HG02885 (cell line): ENCODE measurements around the gene IRF5.

Experiments used
- ATAC-seq: cut with Tn5 transposase; IDR thresholded peaks from one replicate; pipeline ENCODE4 v1.9.1; 2021; ENCODE audit warnings: mild to moderate bottlenecking; ENCODE audit not compliant: unreplicated experiment, poor library complexity

IRF5 gene

DNA sequence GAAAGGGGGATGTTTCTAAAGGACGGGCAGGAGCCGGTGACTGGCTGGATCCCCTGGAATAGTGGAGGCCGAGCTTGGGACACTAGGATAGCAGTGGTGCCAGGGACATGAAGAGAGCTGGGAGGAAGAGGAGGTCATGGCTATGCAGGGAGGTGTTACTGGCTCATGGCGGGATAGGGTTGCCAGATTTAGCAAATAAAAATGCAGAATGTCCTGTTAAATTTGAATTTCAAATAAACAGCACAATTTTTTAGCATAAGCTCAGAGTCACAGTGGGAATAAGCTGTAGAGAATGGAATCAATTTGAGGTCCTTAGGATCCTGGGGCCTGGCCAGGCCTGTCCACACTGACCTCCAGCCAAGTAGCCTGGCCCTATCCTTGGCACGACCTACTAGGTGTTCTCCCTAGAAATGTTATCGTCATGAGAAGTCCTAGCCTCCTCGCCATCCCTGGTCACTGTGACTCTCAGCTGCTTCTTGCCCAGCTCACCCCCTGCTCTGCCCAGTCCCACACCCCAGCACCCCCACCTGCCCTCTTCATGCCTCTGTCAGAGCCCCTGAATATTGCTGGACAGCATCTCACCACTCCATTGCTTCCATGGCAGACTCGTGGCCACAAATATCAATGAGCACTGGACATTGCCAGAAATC, 19.6 kb upstream of the IRF5 start:
- ATAC-seq: no peak

DNA sequence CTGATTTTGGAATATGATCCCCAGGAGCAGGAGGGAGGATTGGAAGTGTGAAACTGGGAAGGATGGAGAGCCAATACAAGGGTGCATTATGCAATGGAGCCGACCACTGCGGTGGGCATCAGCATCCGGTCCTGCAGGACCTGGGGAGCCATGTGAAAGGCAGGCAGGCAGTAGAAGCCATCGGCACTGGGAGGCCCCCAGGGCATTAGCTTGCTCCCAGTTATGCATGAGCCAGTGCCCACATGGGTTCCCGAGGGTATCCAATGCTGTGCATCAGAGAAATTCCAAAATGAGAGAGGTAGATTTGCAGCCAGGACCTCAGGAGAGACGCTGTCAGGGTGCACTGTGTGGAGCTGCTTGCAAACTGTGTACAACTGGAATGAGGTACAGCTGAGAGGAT, 18.5 kb upstream of the IRF5 start:
- ATAC-seq: no peak

DNA sequence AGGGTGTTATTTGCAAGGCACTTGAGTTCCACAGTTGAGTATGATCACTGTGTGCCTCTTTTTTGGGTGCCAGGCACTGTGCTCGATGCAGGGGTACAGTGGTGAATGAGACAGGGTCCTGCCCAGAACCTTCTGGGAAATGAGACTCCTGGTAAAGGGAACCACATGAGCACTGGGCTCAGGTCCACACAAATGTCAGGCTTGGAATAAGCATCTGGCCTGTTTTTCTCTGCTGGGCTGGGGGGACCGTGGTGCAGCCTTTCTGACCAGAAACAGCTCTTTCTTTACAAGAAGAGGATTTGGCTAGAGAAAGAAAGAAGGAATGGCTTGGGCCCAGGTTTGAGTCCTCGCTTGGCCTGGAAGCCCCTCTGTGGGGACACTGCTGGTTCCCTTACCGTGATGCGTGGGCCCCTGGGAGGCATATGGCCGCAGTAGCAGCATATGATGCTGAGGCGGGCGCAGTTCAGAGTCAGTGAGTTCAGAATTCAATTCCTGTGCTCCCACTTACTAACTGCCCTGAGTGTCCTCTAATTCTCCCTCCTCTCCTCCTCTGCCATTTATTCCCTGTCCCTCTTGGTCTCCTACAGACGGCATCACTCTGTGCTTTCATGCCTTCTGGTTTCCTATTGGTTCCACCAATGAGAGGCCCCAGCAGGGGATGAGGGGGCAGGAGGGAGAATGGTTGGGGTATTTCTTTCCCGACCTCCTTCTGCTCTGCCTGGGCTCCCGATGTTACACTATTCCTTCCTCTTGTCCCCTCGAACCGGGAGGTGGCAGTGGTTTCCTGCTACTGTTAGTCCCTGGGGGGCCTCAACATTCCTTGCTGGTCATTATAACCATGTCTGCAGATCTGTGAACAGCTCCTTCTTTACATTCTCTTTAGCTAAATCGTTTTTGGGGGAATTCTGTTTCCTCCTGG, 17.6 kb upstream of the IRF5 start:
- ATAC-seq: no peak

DNA sequence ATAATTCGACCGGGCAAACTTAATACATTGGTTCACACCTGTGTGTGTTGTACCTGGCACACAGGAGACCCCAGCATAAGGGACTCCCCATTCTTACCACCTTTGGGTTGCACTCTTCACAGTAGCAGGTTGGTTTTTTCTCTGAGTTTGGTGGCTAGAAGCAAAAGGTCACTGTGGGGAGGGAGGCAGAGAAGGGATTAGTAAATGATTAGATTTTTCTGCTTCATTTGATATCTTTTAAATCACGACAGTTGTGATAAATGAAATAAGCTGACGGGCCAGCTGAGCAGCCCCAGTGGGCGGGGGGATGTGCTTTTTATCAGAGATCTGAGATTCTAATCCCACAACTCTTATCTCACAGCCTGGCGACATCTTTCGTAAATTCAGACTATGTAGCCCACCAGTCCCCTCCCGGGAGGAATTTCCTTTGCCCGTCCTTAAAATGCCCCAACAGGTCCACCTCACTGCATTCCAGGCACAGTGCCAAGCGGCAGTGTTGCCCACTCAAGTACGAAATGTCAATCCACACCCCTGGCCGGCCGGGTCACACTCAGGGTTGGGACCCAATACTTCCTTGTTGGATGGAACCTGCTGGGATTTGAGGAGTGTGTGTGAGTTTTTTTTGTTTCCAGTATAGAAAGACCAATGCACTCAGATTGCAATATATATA, 16.7 kb upstream of the IRF5 start:
- no peak for ATAC-seq

DNA sequence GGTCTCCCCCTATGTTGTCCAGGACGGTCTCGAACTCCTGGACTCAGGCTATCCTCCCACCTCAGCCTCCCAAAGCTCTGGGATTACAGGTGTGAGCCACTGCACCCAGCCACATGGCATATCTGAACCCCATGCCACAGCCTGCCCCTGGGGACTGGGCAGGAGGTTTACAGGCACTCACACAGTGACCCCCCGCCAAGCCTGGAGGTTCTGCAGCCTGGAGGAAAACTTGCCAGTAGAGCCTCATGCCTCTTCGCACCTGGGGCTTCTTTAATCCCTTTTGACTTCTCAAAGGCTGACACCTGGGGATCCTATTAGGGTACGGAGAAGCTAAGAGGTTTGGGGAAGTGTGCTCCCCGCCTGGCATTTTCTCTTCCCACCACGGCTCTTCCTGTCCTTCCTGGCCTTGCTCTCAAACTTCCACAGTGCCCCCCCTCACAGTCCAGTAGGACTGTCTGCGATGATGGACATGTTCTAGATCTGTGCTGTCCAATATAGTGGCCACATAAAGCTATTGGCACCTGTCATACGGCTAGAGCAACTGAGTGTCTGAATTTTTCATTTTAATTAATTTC, 15.8 kb upstream of the IRF5 start:
- no peak for ATAC-seq

DNA sequence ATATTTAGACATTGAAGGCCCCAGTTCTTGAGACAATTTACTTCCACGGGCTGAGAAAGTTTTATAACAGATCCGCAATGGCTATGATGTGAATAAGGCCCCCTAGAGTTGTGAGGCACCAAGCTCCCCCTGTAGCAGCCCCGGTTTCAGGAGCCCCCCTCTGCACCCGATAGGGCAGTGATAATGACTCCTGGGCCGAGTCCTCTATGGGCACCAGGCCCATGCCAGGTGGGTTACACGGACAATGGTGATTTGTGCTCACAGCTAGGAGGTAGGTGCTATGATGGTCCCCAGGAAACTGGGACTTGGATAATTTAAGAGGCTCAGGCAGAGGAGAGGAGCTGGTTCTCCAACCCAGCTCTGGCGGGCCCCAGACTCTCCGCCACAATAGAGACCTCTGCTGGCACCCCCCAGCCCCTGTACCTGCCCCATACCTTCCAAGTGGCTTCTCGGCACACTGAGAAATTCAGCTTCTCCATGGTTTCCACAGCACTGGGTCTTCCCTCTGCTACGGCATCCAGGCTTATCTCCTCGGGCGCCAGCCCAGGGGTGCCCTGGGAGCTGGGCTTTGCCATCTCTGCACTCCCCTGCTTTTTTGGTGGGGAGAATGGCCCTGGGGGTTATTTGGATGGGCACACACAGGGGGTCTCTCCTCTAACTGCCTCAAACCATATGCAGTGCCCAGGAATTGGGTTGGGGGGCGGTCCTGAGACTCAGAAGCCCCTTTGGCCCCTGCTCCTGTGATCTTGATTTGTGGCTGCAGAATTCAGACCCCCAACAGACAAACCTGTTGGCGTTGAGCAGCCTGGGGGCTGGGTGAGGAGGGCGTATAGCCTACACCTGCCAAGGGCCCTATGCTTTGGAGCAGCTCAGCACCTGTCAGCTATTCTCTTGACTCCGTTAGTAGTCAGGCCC, 15.0 kb upstream of the IRF5 start:
- no peak for ATAC-seq

DNA sequence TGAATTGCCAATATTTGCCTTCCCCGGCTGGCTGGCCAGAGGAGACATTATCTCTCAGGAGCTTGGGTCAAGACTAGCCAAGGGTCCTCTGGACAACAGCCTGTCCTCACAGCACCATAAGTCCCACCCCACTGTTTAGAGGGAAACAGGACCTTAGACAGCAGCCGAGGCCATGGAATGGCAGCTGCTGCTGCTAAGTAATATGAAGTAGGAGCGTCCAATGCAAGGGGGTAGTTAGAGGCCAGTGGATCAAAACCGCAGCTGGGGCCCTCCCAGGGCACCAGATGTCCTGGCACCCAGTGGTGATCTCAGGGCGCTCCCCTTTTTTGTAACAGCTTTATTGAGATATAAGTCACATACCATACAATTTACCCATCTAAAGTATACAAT, 14.3 kb upstream of the IRF5 start:
- ATAC-seq: no peak

DNA sequence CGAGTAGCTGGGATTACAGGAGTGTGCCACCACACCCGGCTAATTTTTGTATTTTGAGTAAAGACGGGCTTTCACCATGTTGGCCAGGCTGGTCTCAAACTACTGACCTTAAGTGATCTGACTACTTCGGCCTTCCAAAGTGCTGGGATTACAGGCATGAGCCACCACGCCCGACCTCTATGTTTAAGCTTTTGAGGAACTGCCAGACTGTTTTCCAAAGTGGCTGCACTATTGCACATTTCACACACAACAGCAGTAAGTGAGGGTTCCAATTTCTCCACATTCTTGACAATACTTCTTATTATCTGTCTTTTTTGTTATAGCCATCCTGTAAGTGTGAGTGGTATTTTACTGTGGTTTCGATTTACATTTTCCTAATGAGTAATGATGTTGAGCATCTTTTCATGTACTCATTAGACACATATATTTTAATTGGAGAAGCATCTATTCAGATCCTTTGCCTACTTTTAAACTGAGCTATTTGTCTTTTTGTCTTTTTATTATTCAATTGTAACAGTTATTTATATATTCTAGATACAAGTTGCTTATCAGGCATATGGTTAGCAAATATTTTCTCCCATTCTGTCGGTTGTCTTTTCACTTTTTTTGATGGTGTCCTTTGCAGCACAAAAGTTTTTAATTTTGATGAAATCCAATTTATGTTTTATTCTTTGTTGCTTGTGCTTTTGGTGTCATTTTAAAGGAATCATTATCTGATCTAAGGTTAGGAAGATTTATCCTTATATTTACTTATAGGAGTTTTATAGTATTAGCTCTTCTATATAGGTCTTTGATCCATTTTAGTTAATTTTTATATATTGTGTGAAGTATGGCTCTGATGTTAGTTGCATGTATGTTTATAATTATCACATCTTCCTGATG, 12.8 kb upstream of the IRF5 start:
- no peak for ATAC-seq

DNA sequence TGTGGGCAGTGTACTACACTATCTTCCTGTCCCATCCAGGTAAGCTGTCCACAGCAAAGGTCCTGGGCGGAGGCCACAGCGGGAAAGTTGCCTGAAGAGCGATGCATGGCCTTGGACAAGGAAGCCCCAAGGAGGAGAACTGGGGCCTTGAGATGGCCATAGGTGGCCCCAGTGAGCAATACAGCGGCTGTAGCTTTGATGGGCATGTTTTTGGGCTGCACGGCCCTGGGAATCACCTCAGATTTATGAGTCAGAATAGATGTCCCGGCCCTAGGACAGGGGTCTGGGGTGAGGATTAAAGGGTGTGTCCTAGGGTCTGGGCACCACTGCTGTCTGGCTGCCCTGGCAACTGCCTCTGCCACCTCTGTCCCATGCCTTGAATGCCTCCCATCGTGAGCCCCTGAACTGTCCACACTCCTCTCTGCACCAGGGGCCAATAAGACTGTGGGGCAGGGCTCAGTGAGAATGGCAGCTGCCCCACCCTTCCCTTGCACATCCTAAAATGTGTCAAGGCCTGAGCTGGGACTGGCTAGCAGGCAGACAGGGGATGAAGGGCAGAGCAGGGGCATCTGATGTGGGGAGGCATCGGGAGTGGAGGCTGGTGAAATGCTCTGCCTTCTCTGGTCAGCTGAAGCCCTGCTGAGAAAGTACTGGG, 9.4 kb upstream of the IRF5 start:
- no peak for ATAC-seq

DNA sequence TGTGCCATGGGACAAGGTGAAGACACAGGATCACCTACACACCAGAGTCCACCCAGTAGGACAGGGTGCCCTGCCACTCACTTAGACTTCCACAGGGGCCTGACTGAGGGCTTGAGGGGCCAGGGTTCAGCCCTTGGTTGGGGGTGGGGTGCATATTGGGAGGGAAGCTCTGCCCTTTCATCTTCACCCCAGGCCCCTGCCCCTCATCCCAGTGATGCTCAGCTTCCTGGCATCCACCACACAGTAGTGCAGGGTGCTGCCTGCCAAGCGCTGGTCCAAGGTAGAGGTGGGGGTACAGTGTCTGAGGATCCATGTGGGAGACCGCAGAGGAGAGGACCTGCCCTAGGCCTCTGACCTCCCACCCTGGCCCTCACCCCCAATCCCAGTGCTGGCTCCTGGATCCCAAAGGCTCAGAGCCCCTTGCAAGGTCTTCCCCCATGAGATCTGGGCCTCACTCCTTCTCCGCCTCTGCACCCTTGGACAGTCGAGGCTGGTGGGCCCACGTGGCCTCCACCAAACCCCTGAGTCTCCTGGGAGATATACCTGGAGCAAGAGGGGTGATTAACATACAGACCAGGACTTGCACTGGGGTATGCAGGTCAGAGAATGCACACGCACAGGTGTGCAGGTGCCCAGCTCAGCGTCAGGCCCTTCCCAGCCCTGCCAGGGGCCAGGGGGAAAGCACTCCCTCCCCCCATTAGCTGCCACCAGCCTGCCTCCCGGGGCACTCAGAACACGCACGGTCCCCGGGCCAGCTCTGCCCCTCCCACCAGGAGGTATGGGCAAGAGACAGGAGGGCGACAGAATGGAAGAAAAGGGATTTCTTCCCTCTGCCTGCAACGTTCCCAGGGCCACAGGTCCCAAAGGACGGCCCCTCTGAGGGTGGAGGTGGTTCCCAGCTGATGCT, 8.6 kb upstream of the IRF5 start:
- ATAC-seq: no peak

DNA sequence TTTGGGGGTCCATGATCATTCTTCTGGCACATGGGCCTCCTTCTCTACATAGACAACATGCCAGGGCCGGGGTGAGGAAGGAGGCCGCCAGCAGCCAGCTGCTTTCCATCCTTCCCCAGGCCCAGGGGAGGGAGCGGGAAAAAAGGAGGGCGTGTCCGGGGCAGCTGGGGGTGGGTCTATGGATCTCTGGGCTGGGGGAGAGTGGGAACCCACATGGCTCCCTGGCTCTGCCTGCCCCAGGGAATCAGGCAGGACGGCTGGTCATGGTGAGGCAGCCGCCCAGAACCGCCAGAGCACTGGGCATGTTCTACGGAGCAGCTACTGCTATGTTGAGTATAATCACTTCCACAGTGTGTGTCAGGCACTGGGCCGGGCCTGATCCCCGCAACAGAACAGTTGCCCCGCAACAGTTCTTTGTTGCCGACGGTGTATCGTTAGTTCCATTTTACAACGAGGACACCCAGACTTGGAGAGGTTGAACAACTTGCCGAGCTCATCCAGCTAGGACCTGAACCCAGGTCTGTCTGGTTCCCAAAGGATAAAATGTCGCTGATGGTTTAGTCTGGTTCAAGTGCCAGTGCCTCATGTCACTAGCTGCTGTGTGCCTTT, 6.4 kb upstream of the IRF5 start:
- ATAC-seq: no peak

DNA sequence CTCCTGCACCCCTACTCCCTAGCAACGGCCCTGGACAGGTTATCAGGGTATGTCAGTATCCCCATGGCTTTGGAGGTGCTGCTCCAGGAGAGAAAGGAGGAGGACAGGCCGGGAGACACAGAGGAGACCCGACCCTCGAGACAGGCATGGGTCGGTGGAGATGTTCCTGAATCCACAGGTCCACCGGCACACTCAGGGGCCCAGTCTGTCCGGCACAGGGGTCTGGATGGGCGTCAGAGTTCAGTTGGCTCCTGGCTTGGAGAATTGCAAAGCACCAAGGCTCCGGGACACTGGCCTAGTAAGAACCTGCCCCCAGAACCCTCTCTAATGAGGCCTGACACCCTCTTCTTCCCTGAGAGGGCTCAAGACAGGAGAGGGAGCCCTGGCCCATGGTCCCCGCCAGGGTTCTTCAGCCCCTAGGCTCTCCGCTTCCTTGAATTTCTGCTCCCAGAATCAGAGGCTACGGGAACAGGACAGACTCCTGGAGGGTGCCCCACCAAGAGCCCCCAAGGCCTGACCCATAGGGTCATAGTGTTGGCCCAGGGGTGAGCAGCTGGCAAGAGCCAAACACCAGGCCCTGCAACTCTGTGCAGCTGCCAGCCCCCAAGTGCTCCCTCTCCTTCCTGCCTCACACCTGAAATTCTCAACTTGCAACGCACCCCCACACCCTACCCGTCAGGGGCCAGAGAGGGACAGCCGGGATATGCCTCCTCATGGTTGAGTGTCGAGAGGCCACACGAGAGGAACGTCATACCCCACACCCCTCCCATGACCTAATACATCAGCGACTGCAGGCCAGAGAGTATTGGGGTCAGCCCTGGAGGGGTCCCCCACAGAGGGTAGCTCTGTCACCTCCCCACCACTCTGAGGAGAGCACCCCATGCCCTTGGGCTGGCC, 5.5 kb upstream of the IRF5 start:
- no peak for ATAC-seq

DNA sequence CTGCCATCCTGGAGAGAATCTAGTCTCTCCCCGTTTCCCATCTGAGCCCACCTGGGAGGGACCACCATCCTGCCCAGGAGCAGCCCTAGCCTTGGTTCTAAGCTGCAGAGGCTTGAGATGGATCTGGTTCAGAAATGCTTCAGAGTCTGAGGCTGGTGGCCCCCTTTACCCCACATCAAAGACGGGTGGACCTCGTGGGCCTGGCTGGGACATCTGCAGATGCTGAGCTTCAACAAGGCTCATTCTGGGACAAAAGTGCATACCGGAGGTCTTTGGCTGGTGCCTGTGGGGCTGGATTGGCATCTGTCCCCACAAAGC, 4.9 kb upstream of the IRF5 start:
- ATAC-seq: no peak

DNA sequence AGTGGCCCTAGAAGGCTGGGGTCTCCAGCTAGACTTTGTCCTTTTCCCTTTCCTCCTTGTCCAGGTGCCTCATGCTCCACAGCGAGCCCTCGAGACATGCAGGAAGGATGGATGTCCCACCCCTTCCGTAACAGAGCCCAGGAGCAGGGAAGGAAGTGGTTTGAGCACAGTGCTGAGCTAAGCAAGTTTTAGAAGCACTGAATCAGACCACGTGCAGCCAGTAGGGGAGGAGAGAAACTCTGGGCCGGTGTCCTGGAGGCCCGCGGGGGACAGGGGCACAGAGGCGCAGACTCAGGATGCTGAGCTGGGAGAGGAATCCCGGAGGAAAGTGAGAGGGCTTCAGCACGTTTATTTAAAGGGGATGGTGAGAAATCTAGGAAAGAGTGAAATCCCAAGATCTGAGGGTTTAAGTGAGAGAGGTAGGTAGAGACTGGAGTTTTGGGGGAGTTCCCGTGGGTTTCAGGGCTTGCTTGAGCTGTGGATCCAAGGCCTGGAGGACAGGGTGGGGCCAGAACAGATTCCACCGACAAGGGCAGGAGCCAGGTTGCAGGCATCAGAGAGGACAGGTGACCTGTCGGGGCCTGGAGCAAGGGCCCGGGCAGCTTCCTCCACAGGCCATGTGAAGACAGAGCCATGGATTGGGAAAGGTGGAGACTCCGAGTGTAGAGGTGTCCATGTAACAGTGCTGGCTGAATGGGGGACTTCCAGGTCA, 4.4 kb upstream of the IRF5 start:
- ATAC-seq: peak; percentile 41
